Measurements from ENCODE around the gene RPL23. TPM values are rescaled to one million over a fixed set of nuclear protein-coding genes. Genes with fewer than 3 reads are reported as not detected.

RPL23 gene

GRCh38 chr17:38799501-38800236 lies 53.9 kb downstream of the RPL23 start, which contains the start of gene PIP4K2B:
PIP4K2B (minus strand) TSS chr17:38799556; CDS start chr17:38799424, 132 bp downstream.
- peak within 1 kb of the TSS; percentile 98 for H3K27ac ChIP-seq (replicated peaks)
- TF ChIP-seq POLR2AphosphoS5 (IDR thresholded peaks at IDR 0.05; ENCODE audit: low read depth) (peak; percentile 77), CTCF (IDR thresholded peaks at IDR 0.05; ENCODE audit: insufficient read depth, low read length) (no peak), SPI1 (IDR thresholded peaks at IDR 0.05; ENCODE audit: borderline replicate concordance, low read depth) (no peak; the same call in 1 of the 2 replicates), GABPA (IDR thresholded peaks at IDR 0.05; ENCODE audit: low read depth) (peak; percentile 82)
- TF ChIP-seq, protein P1, sequence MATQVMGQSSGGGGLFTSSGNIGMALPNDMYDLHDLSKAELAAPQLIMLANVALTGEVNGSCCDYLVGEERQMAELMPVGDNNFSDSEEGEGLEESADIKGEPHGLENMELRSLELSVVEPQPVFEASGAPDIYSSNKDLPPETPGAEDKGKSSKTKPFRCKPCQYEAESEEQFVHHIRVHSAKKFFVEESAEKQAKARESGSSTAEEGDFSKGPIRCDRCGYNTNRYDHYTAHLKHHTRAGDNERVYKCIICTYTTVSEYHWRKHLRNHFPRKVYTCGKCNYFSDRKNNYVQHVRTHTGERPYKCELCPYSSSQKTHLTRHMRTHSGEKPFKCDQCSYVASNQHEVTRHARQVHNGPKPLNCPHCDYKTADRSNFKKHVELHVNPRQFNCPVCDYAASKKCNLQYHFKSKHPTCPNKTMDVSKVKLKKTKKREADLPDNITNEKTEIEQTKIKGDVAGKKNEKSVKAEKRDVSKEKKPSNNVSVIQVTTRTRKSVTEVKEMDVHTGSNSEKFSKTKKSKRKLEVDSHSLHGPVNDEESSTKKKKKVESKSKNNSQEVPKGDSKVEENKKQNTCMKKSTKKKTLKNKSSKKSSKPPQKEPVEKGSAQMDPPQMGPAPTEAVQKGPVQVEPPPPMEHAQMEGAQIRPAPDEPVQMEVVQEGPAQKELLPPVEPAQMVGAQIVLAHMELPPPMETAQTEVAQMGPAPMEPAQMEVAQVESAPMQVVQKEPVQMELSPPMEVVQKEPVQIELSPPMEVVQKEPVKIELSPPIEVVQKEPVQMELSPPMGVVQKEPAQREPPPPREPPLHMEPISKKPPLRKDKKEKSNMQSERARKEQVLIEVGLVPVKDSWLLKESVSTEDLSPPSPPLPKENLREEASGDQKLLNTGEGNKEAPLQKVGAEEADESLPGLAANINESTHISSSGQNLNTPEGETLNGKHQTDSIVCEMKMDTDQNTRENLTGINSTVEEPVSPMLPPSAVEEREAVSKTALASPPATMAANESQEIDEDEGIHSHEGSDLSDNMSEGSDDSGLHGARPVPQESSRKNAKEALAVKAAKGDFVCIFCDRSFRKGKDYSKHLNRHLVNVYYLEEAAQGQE (IDR thresholded peaks at IDR 0.05; ENCODE audit: insufficient replicate concordance, low read depth) = peak; percentile 44
- peak; percentile 98 for DNase-seq (ENCODE audit: low read depth in 1 of 2, low spot score in 1 of 2)
- no peaks in the 10 kb centered on the region for H3K27me3 ChIP-seq (ENCODE audit: insufficient read depth, poor library complexity, severe bottlenecking)
- peak within 1 kb of the TSS; percentile 95 for H3K4me3 ChIP-seq (replicated peaks; ENCODE audit: insufficient read depth, low read length)

DNA sequence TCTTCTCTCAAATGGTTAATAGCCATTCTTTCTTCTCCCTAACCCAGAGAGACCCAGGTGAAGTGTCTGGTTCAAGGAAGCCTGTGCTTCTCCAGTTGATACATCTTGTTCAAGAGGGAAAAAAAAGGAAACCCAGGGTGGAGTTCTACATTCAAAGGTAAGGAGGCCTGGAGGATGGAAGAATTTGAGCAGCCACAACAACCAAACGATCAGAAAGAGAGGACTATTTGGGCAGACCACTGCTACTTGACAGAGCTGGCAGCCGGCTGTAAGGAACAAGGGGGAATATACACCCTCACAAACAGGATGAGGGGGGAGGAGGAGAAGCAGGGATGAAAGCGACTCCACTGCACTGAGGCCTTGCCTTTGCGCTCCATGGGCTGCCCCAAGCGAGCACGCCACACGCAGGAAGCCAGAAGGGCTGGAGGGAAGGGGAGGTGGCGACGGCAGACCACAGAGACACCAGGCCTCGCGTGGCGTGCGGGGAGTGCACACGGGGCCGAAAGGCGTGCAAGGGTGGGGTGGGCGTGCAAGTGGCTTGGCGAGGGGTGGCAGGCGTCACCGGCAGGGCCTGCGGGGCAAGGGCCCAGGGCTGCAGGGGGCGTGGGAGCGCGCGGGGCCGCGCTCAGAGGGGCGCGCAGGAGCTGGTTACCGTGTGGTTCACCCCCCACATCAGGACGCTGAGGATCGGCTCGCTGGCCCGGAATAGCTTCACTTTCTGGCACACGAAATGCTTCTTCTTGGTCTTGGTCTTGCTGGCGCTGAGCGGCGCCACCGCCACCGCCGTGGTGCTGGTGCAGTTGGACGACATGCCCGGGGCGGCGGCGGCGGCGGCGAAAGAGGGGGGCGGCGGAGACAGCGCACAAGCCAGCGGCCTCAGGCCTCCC lies 54.7 kb downstream of the RPL23 start:
- H3K27me3 ChIP-seq (ENCODE audit: insufficient read depth, poor library complexity, severe bottlenecking) = no peaks in the 10 kb centered on the region
- peak overlapping the region; percentile 95 for H3K4me3 ChIP-seq (replicated peaks; ENCODE audit: insufficient read depth, low read length)
- DNase-seq (ENCODE audit: low read depth in 1 of 2, low spot score in 1 of 2) = peak; percentile 65 to 66
- H3K27ac ChIP-seq (replicated peaks) = peak overlapping the region; percentile 98
- no peak for TF ChIP-seq GABPA (IDR thresholded peaks at IDR 0.05; ENCODE audit: low read depth)
- TF ChIP-seq POLR2AphosphoS5 (IDR thresholded peaks at IDR 0.05; ENCODE audit: low read depth) = peak; percentile 60; the same call in 1 of the 2 replicates
- TF ChIP-seq SPI1 (IDR thresholded peaks at IDR 0.05; ENCODE audit: borderline replicate concordance, low read depth) = no peak

Small RNA genes within 50 kb of the gene (microRNA-seq; reads per million reads assigned to microRNA genes)
- gene MIR4727 = not detected

All from HL-60 (cell line).